Inflammatory macrophage treated with lipopolysaccharide for 4 hours (primary cell): ENCODE measurements around the gene CLIC3.
"Not testable (repeated sequence)": the region's sequence is repeated elsewhere in the genome, so short reads cannot be mapped to it uniquely, and the experiment has no call there.

ENCODE experiments used
- DNase-seq: peaks from one replicate; pipeline ENCODE4 v3.0.0-alpha.2; 2020

The CLIC3 gene

DNA sequence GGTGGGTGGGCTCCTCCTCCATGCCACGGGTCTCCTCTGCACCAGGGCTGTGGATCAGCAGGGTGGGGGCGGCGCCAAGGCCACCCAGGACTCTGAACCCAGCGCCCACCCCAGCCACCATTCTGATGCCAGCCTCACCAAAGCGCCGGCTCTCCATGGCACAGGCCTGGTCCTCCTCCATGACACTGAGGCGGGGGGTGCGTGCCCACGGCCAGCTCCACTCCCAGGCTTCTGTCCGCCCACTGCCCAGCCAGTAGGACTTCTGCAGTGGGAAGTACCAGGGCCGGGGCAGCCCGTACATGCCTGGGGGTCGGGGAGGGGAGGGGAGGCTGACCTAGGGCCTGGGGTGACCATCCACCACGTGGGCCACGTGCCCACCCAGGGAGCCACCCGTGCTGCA lies 20.1 kb upstream of the CLIC3 start:
- DNase-seq = no peak

DNA sequence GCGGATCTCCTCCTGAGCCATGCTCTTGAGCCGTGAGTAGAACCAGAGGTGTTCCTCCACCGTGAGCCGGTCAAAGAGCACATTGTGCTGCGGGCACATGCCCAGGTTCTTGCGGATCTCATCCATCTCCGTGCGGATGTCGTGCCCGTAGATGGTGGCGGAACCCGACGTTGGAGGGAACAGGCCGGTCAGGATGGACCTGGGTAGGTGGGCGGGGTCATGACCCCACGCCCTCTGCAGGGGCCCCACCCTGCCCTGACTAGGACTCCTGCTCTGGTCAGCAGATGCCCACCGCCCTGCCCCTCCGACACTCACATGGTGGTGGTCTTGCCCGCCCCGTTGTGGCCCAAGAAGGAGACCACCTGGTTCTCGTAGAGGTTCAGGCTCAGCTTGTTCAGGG lies 19.6 kb upstream of the CLIC3 start:
- DNase-seq = no peak

DNA sequence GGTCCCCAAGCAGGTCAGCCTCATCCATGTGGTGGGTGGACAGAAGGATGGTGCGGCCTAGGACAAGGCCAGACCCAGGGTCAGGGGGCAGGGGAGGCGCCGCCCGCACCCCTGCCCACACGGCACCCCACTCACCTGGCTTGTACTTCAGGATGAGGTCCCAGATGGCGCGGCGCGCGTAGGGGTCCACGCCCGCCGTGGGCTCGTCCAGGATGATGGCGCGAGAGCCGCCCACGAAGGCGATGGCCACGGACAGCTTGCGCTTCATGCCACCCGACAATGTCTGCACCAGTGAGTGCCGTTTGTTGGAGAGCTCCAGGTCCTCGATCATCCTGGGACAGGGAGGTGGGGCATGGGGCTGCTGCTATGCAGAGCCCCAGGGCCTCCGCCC lies 19.2 kb upstream of the CLIC3 start:
- DNase-seq = no peak

DNA sequence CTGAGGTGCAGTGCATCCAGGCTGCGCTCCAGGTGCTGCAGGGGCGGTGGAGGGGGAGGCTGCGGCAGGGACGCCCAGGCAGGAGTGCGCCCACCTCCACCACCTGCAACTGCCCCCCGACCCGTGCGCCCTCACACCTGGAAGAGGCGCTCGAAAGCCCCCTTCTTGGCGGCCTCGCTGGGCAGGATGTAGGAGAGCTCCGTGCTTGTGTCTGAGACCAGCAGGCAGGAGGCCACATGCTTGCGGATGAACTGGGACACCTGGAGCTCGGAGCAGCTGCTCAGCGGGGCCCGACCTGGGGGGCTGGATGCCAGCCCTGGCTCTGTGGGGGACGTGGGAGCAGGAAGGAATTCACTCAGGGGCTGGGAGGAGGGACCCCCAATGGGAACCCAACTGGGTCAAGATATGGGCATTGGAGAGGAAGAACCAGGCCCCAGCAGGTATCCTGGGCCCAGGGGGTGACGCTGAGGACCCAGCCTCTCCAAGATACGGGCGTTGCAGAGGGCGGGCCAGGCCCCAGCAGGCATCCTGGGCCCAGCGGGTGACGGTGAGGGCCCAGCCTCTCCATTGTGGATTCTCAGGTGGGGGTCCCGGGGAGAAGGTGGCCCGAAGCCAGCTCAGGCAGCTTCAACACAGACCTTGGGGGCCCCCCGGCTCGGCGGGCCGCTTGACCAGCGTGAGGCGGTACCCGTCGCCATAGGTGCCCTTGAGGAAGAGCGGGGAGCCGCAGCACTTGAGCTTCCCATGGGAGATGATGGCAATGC lies 18.6 kb upstream of the CLIC3 start:
- DNase-seq = no peak

DNA sequence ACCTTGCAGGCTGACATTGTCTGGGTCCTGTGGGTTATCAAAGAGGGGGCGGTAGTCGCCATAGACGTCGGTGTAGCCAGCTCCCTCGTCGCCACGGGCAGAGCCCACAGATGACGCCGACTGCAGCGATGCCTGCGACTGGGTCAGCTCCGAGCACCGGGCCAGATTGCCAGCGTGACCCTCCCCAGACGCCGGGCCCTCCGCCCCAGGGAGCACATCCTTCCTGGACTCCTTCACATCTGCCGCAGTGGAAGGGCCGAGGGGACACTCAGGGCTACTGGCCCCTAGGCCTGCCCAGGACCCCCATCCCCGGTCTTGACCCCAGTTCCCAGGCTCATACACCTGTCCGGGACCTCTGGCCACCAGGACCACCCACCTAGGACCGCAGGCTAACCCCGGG lies 17.8 kb upstream of the CLIC3 start:
- DNase-seq = no peak

DNA sequence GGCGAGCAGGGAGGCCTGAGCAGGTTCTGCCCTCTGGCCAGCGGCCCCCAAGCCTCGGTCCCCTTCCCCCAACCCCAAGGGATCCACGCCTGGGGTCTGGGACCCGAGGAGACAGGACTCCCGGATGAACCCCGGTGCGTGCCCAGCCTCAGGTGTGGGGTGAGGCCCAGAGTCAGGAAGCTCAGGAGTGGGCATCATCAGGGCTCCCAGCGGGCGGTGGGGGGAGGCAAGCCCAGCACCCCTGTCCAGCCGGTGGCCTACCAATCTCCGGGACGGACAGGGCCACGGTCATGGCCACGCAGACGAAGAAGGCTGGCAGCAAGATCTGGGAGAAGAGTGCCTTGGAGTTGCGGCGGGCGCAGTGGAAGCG lies 17.2 kb upstream of the CLIC3 start:
- DNase-seq = no peak

DNA sequence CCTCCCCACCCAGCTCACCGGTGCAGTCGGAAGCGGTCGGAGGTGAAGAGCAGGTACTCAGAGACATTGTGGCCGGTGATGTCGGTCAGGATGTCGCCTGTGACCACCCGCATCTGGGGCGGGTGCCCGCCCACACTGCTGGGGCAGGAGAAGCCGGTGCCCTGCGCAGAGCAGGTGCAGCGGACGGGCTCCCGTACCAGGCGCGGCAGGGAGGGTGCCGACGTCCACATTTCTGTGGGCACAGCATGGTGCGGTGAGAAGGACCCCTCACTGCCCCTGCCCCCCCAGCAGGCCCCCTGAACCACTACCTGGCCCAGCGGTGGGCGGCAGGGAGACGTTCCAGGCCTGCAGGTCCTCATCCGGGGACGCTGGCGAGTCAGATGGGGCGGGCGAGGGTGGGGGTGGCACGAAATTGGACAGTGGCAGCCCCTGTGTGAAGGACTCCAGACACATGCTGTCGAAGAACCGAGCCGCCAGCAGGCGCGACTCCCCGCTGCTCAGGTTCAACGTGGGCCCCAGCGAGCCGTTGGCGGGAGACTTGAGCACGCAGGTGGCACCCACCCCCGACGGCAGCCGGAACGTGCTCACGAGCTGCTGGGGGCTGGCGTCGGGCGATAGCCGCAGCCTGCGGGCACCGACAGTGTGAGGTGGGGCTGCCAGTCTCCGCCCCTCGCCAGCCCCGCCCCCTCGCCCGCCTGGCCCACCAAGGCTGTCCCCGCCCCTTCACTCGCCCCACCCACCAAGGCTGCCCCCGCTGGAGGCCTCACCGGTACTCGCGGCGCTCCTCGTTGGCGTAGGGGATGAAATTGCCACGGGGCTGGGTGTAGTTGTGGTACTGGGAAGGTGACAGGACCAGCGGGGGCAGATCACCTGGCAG lies 16.6 kb upstream of the CLIC3 start:
- no peak for DNase-seq

DNA sequence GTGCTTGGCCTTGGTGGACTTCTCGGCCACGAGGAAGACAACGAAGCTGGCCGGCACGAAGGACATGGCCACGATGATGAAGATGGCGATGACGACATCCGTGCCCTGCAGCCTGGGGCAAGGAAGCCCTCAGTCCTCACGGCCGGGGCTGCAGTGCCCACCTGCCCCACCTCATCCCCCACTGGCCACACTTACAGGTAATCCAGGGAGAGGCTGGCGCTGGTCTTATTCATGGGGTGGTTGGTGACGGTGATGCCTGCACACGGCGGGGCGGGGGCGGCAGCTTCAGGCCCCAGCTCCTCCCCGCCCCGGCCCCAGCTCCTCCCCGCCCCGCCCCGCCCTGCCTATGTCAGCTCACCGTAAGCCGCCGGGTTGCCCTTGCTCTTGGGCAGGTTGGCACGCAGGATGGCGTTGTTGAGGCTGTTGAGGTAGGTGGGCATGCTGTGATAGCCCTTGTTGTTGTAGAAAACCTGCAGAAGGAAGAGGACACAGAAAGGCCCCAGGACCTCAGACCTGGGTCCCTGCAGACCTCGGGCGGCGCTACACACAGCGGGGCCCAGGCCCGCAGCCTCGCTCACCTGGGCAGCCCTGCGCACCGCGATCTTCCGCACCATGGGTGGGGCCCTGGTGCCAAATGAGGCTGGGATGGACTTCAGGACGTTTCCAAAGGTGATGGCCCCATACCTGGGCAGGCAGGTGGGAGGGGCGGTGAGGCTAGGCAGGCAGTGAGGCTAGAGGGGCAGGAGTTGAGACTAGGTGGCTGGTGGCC lies 15.7 kb upstream of the CLIC3 start:
- no peak for DNase-seq

DNA sequence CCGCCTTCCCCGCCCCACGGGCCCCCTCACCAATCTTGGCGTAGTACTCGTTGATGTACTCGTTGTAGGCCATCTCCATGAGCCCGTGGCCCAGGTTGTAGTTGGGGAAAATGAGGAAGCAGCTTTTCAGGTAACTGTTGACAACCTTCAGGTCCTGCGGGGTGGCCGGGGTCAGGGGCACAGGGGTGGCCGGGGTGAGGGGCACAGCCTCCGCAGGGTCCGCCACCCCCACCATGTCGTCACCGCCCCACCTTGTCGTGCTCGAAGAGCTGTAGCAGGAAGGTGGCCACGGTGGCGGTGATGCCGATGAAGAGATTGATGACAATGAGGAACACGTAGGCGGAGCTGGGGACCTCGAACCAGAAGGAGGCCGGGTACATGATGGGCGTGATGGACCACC lies 14.8 kb upstream of the CLIC3 start:
- no peak for DNase-seq

DNA sequence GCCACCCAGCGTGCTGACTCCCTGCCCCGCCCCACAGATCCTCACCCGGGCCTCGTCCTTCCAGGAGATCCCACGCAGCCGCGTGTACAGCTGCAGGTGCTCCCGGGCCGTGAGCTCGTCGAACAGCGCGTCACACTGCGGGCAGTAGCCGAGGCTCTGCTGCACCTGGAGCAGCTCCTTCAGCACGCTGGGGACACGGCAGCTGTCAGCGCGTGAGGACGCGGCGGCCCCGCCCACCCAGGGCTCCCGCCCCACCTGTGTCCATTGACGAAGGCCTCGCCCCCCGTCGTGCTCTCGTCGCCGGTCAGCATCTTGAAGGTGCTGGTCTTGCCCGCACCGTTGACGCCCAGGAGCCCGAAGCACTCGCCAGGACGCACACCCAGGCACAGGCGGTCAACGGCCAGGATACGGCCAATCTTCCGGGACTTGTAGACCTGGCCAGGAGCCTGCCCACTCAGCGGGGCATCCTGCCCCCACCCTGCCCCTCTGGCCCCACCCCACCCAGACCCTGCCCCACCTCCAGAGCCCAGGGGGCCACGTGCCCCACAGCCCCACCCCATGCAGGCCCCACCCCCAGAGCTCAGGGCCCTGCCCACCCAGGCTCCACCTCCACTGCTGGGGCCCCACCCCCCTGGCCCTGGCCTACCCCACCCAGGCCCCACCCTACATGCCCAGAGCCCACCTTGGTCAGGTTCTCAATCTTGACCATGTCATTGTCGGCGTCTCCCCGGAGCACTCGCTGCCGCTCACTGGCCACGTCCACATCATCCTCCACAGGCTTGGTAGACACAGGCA lies 13.8 kb upstream of the CLIC3 start:
- DNase-seq = no peak

DNA sequence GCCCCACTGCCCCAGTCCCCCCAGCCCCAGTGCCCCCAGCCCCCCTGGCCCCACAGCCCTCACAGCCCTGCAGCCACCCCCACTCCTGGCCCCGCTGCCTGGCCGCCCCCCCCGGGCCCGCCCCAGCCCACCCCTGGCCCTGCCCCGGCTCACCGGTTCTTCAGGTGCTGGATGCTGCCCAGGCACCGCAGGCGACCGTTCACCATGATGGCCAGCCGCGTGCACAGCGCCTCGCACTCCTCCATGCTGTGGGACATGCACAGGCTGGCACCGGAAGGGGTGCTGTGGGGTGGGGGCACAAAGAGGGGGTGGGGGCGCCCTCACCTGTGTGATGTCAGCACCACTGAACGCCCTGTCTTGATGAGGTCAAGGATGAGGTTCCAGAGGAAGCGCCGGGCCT lies 12.8 kb upstream of the CLIC3 start:
- DNase-seq = no peak

DNA sequence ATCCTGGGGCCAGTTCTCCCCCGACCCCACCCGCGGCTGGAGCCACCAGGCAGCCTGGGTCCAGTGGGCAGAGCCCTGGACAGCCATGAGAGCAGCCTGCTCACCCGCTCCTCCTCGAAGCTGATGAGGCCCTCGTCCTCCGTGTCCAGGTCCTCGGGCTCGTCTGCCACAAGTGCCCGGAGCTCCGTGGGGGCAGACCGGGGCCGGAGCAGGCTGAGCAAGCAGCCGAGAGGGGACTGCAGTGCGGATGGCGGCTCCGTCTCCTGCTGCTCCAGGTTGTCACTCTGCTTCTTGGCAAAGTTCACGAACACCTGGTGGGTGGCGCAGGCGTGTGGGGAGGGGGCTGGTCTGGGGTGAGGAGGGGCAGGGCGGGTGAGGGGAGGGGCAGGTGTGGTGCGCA lies 11.9 kb upstream of the CLIC3 start:
- no peak for DNase-seq

DNA sequence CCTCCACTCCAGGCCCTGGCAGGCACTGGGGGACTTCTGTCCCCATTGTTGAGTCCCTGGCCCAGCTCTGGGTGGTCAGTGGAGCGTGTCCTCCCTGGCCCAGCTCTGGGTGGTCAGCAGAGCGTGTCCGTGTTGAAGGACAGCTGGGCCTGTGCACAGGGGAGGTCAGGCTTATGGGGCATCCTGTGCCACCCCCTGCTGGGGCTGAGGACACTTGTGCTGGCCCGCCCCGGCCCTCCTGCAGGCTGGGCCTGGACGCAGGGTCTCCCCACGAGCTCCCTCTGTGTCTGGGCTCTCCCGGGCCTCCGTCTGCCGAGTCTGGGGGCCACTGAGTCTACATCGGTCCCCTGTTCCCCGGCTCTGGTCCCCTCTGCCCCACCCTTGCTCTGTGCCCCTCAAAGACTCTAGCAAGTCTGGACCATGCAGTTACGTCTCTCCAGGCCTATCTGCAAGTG lies 11.5 kb upstream of the CLIC3 start:
- DNase-seq = no peak

DNA sequence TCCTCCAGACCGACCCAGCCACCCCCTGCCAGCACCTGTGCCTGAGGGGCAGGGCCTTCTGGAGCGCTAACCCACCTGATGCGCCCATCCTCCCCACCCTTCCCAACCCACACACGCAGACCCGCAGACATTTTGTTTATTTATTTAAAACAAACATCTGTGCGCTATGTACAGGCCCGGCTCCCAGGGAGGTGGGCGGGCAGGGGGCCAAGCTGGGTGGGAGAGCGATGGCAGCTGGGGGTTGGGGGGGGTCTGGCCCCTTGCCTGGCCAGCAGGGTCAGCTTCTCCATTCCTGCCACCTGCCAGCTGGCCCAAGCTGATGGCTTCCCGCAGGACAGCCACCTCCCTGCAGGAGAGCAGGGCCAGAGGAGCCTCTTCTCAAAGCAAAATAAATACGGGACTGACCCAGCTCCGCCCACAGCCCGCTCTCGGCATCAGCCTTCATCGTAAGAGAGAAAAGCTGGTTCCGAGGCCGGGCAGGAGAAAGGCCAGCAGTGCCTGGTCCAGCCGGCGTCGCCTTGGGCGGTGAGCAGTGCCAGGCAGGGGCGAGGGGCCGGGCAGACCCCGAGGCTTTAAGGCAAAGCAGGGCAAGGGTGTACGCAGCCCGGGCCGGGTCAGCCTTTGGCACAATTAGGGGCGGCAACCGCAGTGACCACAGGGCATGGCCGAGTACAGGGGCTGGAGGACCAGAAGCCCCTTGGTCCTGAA lies 10.9 kb upstream of the CLIC3 start:
- no peak for DNase-seq

DNA sequence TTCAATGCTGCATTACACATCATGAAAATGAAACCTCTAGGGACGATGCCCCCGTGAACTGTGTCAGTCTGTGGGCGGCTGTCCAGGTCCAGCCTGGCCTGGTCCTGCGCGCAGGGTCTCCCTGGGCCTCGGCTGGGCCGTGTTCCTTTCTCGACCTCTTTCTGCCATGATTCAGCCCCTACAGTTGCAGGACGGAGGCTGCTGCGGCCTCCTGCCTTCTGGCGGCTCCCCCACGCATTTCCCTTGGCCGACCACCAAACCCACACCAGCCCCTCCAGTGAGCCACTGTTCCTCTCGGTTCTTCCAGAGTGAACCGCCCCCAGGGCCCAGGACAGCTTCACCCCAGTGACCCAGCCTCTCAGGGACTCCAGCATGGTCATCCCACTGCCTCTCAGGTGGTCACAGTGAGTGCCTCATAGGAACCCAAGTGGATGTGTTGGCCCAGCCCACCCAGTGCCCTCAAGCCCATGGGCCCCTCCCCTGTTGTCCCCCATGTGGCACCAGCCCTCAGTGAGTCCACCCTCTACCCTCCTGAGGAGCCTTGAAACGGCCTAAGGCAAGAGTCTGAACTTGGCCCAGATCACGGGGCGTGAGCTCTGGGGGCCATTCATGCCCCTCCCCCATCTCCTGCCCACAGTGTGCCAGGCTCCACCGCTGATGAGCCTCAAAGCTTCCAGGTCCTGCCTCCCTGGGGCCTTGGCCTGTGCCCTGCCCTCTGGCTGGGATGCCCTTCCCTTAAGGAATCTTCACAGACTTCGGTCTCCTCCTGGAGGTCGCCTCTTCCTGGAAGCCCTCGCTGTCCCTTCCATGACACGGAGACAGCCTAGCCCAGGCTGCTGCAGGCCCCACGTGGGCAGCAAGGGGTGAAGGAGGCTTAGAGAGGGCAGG lies 10.0 kb upstream of the CLIC3 start:
- peak; percentile 23 for DNase-seq

DNA sequence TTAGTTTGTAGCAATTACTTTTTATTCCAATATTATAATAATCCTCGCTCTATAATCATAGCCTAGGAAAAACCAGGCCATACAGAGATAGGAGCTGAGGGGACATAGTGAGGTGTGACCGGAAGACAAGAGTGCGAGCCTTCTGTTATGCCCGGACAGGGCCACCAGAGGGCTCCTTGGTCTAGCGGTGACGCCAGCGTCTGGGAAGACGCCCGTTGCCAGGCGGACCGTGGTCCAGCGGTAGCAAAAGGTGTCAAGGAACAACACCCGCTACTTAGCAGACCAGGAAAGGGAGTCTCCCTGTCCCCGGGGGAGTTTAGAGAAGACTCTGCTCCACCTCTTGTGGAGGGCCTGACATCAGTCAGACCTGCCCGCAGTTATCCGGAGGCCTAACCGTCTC lies 7.9 kb upstream of the CLIC3 start:
- DNase-seq = not testable (repeated sequence)

DNA sequence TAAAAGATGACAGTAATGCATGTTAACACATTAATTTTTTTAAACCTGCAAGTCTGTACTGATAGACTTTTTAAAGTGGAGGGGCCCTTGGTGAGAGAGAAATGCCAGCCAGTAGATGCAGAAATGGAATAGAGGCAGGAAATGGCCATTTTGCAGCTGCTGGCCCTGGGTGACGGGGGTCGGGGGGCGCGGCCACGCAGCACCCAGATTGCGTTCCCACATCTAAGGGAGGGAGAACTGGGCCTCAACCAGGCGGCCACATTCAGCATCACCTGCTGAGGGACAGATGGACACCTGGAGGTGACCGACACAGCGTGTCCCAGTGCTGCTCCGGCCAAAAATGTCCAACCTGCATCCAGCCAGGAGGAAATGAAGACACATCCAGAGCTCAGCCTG lies 6.3 kb upstream of the CLIC3 start:
- no peak for DNase-seq

DNA sequence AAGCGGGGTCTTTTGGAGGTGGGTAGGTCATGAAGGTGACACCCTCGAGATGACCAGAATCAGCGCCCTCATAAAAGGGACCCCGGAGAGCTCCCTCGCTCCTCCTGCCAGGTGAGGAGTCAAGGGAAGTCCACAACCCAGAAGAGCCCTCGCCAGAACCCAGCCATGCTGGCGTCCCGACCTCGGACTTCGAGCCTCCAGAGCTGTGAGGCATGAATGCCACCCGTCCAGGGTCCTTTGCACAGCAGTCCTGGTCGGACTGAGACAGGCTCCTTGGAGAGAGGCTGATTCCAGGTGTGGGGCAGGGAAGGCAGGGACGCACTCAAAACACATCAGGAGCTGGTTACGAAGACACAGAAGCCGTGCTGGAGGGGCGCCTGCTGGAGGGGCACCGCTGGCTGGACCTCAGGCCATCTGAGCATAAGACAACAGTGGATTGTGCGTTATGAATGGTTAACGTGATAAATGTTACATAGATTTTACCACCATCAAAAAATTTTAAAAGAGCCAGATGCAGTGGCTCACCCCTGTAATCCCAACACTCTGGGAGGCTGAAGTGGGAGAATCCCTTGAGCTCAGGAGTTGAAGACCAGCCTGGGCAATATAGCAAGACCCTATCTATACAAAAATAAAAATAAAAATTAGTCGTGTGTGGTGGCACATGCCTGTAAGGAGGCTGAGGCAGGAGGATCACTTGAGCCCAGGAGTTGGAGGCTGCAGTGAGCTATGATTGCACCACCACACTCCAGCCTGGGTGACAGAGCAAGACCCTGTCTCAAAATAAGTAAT lies 5.7 kb upstream of the CLIC3 start:
- DNase-seq = no peak

DNA sequence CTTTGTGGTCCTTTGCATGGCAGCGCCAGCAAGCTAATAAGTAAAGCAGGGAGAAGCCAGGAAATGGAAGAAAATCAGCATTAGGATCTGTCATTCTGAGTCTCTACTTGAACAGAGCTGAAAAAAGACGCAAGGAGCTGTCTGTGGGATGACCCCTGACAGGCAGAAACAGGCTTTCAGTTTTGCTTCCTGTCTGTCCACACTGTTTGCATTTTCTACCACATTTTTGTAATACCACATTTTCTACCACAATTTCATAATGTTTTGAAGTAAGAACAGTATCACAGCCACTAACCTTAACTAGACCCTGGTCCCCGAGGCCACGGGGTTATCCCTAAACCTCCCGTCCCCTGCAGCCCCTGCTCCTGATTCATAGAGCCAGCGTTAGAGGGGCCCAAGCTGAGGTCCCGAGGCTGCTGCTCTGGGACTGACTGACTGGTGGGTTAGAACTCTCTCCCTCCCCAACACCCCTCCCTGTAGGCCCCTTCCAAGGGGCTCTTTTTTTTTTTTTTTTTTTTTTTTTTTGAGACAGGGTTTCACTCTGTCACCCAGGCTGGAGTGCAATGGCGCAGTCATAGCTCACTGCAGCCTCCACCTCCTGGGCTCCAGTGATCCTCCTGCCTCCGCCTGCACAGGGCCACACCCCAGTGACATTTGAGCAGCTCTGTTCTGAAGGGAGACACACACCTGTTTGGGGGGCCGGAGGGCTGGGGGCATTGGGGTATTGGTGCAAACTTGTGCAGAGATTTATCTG lies 4.0 kb upstream of the CLIC3 start:
- peak; percentile 92 for DNase-seq
